ENCODE measurements around the gene HIF3A. TPM values are rescaled to one million over a fixed set of nuclear protein-coding genes. Genes with fewer than 3 reads are reported as not detected.

The HIF3A gene
- total and polyA plus RNA-seq, 2 of the 8 experiments (the other 6 are each of a cell fraction or from before 2014, with no cell fraction given): 38.6 to 38.8 TPM

GRCh38 chr19:46319613-46320012, 22.8 kb downstream of the HIF3A start (continued):
- TF ChIP-seq, protein P1, sequence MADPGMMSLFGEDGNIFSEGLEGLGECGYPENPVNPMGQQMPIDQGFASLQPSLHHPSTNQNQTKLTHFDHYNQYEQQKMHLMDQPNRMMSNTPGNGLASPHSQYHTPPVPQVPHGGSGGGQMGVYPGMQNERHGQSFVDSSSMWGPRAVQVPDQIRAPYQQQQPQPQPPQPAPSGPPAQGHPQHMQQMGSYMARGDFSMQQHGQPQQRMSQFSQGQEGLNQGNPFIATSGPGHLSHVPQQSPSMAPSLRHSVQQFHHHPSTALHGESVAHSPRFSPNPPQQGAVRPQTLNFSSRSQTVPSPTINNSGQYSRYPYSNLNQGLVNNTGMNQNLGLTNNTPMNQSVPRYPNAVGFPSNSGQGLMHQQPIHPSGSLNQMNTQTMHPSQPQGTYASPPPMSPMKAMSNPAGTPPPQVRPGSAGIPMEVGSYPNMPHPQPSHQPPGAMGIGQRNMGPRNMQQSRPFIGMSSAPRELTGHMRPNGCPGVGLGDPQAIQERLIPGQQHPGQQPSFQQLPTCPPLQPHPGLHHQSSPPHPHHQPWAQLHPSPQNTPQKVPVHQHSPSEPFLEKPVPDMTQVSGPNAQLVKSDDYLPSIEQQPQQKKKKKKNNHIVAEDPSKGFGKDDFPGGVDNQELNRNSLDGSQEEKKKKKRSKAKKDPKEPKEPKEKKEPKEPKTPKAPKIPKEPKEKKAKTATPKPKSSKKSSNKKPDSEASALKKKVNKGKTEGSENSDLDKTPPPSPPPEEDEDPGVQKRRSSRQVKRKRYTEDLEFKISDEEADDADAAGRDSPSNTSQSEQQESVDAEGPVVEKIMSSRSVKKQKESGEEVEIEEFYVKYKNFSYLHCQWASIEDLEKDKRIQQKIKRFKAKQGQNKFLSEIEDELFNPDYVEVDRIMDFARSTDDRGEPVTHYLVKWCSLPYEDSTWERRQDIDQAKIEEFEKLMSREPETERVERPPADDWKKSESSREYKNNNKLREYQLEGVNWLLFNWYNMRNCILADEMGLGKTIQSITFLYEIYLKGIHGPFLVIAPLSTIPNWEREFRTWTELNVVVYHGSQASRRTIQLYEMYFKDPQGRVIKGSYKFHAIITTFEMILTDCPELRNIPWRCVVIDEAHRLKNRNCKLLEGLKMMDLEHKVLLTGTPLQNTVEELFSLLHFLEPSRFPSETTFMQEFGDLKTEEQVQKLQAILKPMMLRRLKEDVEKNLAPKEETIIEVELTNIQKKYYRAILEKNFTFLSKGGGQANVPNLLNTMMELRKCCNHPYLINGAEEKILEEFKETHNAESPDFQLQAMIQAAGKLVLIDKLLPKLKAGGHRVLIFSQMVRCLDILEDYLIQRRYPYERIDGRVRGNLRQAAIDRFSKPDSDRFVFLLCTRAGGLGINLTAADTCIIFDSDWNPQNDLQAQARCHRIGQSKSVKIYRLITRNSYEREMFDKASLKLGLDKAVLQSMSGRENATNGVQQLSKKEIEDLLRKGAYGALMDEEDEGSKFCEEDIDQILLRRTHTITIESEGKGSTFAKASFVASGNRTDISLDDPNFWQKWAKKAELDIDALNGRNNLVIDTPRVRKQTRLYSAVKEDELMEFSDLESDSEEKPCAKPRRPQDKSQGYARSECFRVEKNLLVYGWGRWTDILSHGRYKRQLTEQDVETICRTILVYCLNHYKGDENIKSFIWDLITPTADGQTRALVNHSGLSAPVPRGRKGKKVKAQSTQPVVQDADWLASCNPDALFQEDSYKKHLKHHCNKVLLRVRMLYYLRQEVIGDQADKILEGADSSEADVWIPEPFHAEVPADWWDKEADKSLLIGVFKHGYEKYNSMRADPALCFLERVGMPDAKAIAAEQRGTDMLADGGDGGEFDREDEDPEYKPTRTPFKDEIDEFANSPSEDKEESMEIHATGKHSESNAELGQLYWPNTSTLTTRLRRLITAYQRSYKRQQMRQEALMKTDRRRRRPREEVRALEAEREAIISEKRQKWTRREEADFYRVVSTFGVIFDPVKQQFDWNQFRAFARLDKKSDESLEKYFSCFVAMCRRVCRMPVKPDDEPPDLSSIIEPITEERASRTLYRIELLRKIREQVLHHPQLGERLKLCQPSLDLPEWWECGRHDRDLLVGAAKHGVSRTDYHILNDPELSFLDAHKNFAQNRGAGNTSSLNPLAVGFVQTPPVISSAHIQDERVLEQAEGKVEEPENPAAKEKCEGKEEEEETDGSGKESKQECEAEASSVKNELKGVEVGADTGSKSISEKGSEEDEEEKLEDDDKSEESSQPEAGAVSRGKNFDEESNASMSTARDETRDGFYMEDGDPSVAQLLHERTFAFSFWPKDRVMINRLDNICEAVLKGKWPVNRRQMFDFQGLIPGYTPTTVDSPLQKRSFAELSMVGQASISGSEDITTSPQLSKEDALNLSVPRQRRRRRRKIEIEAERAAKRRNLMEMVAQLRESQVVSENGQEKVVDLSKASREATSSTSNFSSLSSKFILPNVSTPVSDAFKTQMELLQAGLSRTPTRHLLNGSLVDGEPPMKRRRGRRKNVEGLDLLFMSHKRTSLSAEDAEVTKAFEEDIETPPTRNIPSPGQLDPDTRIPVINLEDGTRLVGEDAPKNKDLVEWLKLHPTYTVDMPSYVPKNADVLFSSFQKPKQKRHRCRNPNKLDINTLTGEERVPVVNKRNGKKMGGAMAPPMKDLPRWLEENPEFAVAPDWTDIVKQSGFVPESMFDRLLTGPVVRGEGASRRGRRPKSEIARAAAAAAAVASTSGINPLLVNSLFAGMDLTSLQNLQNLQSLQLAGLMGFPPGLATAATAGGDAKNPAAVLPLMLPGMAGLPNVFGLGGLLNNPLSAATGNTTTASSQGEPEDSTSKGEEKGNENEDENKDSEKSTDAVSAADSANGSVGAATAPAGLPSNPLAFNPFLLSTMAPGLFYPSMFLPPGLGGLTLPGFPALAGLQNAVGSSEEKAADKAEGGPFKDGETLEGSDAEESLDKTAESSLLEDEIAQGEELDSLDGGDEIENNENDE (IDR thresholded peaks at IDR 0.05; ENCODE audit: insufficient replicate concordance, low read length): no peak
- TF ChIP-seq NANOG (IDR thresholded peaks at IDR 0.05; ENCODE audit: insufficient read depth, low read depth, low read length, poor library complexity, severe bottlenecking): no peak
- no peak for TF ChIP-seq SP1 (IDR thresholded peaks at IDR 0.05; ENCODE audit: low read depth, low read length)
- no peak for TF ChIP-seq BCL11A (IDR thresholded peaks at IDR 0.05; ENCODE audit: low read depth in 2 of 2, low read length in 2 of 2)
- no peak for TF ChIP-seq MAX (IDR thresholded peaks at IDR 0.05)
- TF ChIP-seq TBP (IDR thresholded peaks at IDR 0.05; ENCODE audit: low read depth, low read length): no peak
- no peak for TF ChIP-seq JUND (IDR thresholded peaks at IDR 0.05; ENCODE audit: low read length)
- no peak for TF ChIP-seq ATF3 (IDR thresholded peaks at IDR 0.05; ENCODE audit: insufficient read depth, low read depth, low read length)
- no peak for TF ChIP-seq EP300 (IDR thresholded peaks at IDR 0.05; ENCODE audit: borderline replicate concordance in 1 of 2, low read depth in 2 of 2, low read length in 2 of 2)

Measured in H1 (cell line).